ENCODE measurements around the gene GPR55. TPM values are rescaled to one million over a fixed set of nuclear protein-coding genes. Genes with fewer than 3 reads are reported as not detected.

The GPR55 gene
- total RNA-seq, 1 experiment from 2014 or later = not detected

DNA sequence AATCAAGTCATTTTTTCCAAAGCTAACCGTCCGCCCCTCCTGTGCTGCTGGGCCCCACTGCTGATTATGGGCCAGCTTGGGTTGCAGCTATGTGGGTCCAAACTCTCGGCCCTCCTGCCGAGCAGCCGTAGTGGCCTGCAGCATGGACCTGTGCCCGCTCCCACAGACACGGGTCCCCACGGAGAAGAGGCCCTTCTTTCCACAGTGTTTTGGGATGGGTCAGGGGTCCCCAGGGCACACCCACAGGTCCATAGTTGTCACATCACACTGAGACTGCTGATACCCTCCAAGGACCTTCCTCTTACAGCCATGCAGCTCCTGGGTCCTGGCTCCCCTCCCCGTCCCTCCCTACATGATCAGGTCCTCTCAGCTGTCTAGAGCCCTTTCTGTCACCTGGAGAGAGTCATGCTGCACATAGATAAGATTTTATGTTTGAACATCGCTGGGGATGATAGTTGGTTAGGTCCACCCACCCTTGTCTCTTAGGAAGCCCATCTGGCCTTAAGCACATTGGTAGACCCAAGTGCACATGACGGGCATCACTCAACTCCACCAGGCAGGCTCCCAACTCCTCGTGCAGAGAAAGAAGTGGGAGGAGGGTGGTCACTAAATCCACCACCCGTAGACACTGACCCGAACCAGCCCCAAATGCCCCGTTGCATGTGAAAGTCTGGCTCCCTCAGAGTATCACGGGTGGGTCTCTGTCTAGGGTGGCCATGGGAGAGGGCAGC, 17.5 kb downstream of the GPR55 start:
- Histone ChIP-seq H2BK120ac (ENCODE audit: low read depth, low read length, poor library complexity, severe bottlenecking) (no peak overlapping the region), H3K4me1 (ENCODE audit: insufficient read depth, low read length) (peaks cover 13% of the 10 kb centered on the region; the same call in 1 of the 2 replicates), H3K27me3 (ENCODE audit: insufficient read depth, low read length) (no peaks in the 10 kb centered on the region), H3K79me2 (ENCODE audit: insufficient read depth, low read length) (no peaks in the 10 kb centered on the region), H4K20me1 (ENCODE audit: control insufficient read depth, insufficient read depth, insufficient read length) (no peaks in the 10 kb centered on the region), H3K9me3 (ENCODE audit: control insufficient read depth, low read depth, low read length) (no peaks in the 10 kb centered on the region), H4K5ac (ENCODE audit: insufficient read length, low read depth, low read length) (no peak overlapping the region), H3K9ac (ENCODE audit: extremely low read depth, insufficient read length, low read length) (no peak overlapping the region), H3K4ac (ENCODE audit: low read depth, low read length) (no peak overlapping the region), H2BK20ac (ENCODE audit: low read depth, low read length, poor library complexity, severe bottlenecking) (no peak overlapping the region), H2BK12ac (ENCODE audit: insufficient read length, low read depth, low read length) (no peak overlapping the region), H3T11ph (ENCODE audit: low read length) (no peak overlapping the region), H2BK15ac (ENCODE audit: low read depth, low read length) (no peak overlapping the region), H3K56ac (ENCODE audit: insufficient read length, low read depth, low read length) (no peak overlapping the region), H3K18ac (ENCODE audit: insufficient read length, low read depth, low read length) (no peak overlapping the region), H2AFZ (ENCODE audit: low read length) (no peak overlapping the region), H3K23ac (ENCODE audit: insufficient read length, low read depth, low read length) (no peak overlapping the region), H2AK5ac (ENCODE audit: insufficient read length, low read length) (no peak overlapping the region), H2BK5ac (ENCODE audit: insufficient read length, low read length) (no peak overlapping the region), H3K79me1 (ENCODE audit: insufficient read depth, low read depth, low read length, poor library complexity, severe bottlenecking) (no peaks in the 10 kb centered on the region), H4K8ac (replicated peaks; ENCODE audit: insufficient read length, low read depth, low read length) (no peak overlapping the region), H3K27ac (ENCODE audit: insufficient read length, low read depth, low read length) (no peak overlapping the region), H3K23me2 (ENCODE audit: insufficient read length, low read depth, low read length, poor library complexity, severe bottlenecking) (no peaks in the 10 kb centered on the region), H3K14ac (ENCODE audit: insufficient read depth, low read length) (no peak overlapping the region), H3K4me2 (ENCODE audit: insufficient read depth, insufficient read length, low read length) (no peak overlapping the region), H4K91ac (ENCODE audit: insufficient read length, low read depth, low read length) (no peak overlapping the region)
- peak; percentile 20 for DNase-seq
- no peak overlapping the region for H3K4me3 Mint-ChIP-seq
- peaks cover 47 to 53% of the 10 kb centered on the region in 2 experiments for H3K4me1 Mint-ChIP-seq
- no peak overlapping the region for H3K27ac Mint-ChIP-seq
- no peaks in the 10 kb centered on the region for H3K36me3 Mint-ChIP-seq (ENCODE audit: insufficient read depth in 1 of 3, low read depth in 3 of 3)
- TF ChIP-seq CTCF (conservative IDR thresholded peaks at IDR 0.05) = no peak
- WGBS (ENCODE audit: extremely low coverage, insufficient read length, low lambda C conversion rate) = no CpG with 5 or more reads among the region's 16 CpGs
- no peaks in the 10 kb centered on the region; a peak in 1 of 5 replicates for H3K9me3 Mint-ChIP-seq
- H3K27me3 Mint-ChIP-seq (ENCODE audit: low read depth) = peaks cover 65% of the 10 kb centered on the region
